Activated CD4-positive, alpha-beta memory T cell treated with anti-CD3 and anti-CD28 coated beads, Interleukin-2, amount 10 ng/mL, durations not matched to agents 7 days and 5 days (primary cell): ENCODE measurements around the gene TNK2. TPM values are rescaled to one million over a fixed set of nuclear protein-coding genes. Genes with fewer than 3 reads are reported as not detected.
A peak's percentile ranks its signal among the peaks of the same experiment; 100 is the strongest.
"Not testable (repeated sequence)": the region's sequence is repeated elsewhere in the genome, so short reads cannot be mapped to it uniquely, and the experiment has no call there.

Experiments
- CTCF ChIA-PET: fragments of 350-600 bp; sonication (Branson Sonifier 250); formaldehyde crosslinking; loops from one replicate; lab custom pipeline; 2021; ENCODE audit warnings: antibody characterized with exemption, inconsistent platforms; lab: Charles Lee
- POLR2A ChIA-PET: fragments of 350-600 bp; sonication (Branson Sonifier 250); formaldehyde crosslinking; loops from one replicate; lab custom pipeline; 2021; ENCODE audit warnings: antibody characterized with exemption; lab: Charles Lee
- DNase-seq: peaks from one replicate; pipeline ENCODE4 v3.0.0-alpha.2; 2020
- H3K27ac Mint-ChIP-seq: one replicate; pipeline ENCODE4 v1.8.0; 2021; ENCODE audit warnings: mild to moderate bottlenecking, mixed read lengths
- H3K27me3 Mint-ChIP-seq: one replicate; pipeline ENCODE4 v1.8.0; 2021; ENCODE audit warnings: mixed read lengths
- H3K36me3 Mint-ChIP-seq: one replicate; pipeline ENCODE4 v1.8.0; 2021; ENCODE audit warnings: low read depth, mixed read lengths
- H3K4me1 Mint-ChIP-seq: one replicate; pipeline ENCODE4 v1.8.0; 2021; ENCODE audit warnings: mixed read lengths
- H3K4me3 Mint-ChIP-seq: one replicate; pipeline ENCODE4 v1.8.0; 2021; ENCODE audit warnings: mild to moderate bottlenecking, mixed read lengths
- H3K9me3 Mint-ChIP-seq: one replicate; pipeline ENCODE4 v1.8.0; 2021; ENCODE audit warnings: mixed read lengths
- total RNA-seq, 2 experiments: library from RNA; stranded (reverse); gene quantifications; one replicate each; pipeline ENCODE4 v1.2.3, GENCODE V29; 2021

TNK2 gene
- total RNA-seq, 2 experiments from 2014 or later, result 113 to 115 TPM

GRCh38 chr3:195868336-195868865, 40.0 kb downstream of the TNK2 start:
- DNase-seq, result no peak
- ChIA-PET CTCF (no interaction called here), POLR2A (no interaction called here)
- Mint-ChIP-seq H3K9me3 (no peaks in the 10 kb centered on the region), H3K36me3 (peaks cover 6% of the 10 kb centered on the region), H3K27ac (no peak overlapping the region), H3K27me3 (no peaks in the 10 kb centered on the region), H3K4me1 (no peaks in the 10 kb centered on the region), H3K4me3 (no peak overlapping the region)

GRCh38 chr3:195867631-195868335, 40.6 kb downstream of the TNK2 start:
- Mint-ChIP-seq H3K4me3 (no peak overlapping the region), H3K36me3 (peaks cover 6% of the 10 kb centered on the region), H3K4me1 (no peaks in the 10 kb centered on the region), H3K27me3 (no peaks in the 10 kb centered on the region), H3K27ac (no peak overlapping the region), H3K9me3 (no peaks in the 10 kb centered on the region)
- POLR2A ChIA-PET, result no interaction called here
- DNase-seq, result no peak
- CTCF ChIA-PET, result no interaction called here

GRCh38 chr3:195866686-195867511, 41.5 kb downstream of the TNK2 start:
- H3K4me1 Mint-ChIP-seq, result no peaks in the 10 kb centered on the region
- ChIA-PET CTCF (no interaction called here), POLR2A (interaction anchor here (1.1 kb wide), 1 partner anchor 41 kb away, joined by 3 read pairs; no protein-coding TSS in a partner anchor)
- no peak overlapping the region for H3K27ac Mint-ChIP-seq
- H3K36me3 Mint-ChIP-seq, result peaks cover 6% of the 10 kb centered on the region
- no peak for DNase-seq
- no peak overlapping the region for H3K4me3 Mint-ChIP-seq
- H3K9me3 Mint-ChIP-seq, result no peaks in the 10 kb centered on the region
- H3K27me3 Mint-ChIP-seq, result no peaks in the 10 kb centered on the region

GRCh38 chr3:195865752-195866151, 42.6 kb downstream of the TNK2 start:
- Mint-ChIP-seq H3K4me3 (no peak overlapping the region), H3K27ac (no peak overlapping the region), H3K9me3 (no peaks in the 10 kb centered on the region), H3K36me3 (peaks cover 9% of the 10 kb centered on the region), H3K4me1 (no peaks in the 10 kb centered on the region), H3K27me3 (no peaks in the 10 kb centered on the region)
- POLR2A ChIA-PET, result interaction anchor here (1.1 kb wide), 1 partner anchor 42 kb away, joined by 3 read pairs; no protein-coding TSS in a partner anchor
- CTCF ChIA-PET, result no interaction called here
- DNase-seq, result no peak

GRCh38 chr3:195863121-195864061, 45.0 kb downstream of the TNK2 start:
- Mint-ChIP-seq H3K4me1 (peaks cover 6% of the 10 kb centered on the region), H3K36me3 (peaks cover 9% of the 10 kb centered on the region), H3K4me3 (no peak overlapping the region), H3K27ac (no peak overlapping the region), H3K9me3 (no peaks in the 10 kb centered on the region), H3K27me3 (peaks cover 5% of the 10 kb centered on the region)
- DNase-seq, result peak; percentile 65
- ChIA-PET POLR2A (interaction anchor here (1.0 to 1.5 kb wide), 2 partner anchors 31 to 45 kb away, joined by 4 read pairs; partner anchors contain the start of gene TNK2), CTCF (interaction anchor here (0.8 to 1.6 kb wide), 6 partner anchors 28 to 264 kb away, joined by 3 to 11 read pairs (median 4); partner anchors contain the start of gene TNK2)

- H3K27ac Mint-ChIP-seq, H3K36me3 Mint-ChIP-seq, H3K4me3 Mint-ChIP-seq, H3K27me3 Mint-ChIP-seq, DNase-seq, H3K4me1 Mint-ChIP-seq, H3K9me3 Mint-ChIP-seq: not testable (repeated sequence)
- CTCF ChIA-PET, result interaction anchor here (1.5 to 2.1 kb wide), 6 partner anchors 12 to 58 kb away, joined by 3 to 22 read pairs (median 11); partner anchors contain the start of gene TNK2
- POLR2A ChIA-PET, result interaction anchor here (4.0 kb wide), 1 partner anchor 33 kb away, joined by 21 read pairs; no protein-coding TSS in a partner anchor
These were observed 46.0 kb downstream of the TNK2 start for GRCh38 chr3:195862318-195862717.

GRCh38 chr3:195860456-195860855, 47.9 kb downstream of the TNK2 start:
- Mint-ChIP-seq H3K27ac (no peak overlapping the region), H3K9me3 (no peaks in the 10 kb centered on the region), H3K4me1 (peaks cover 6% of the 10 kb centered on the region), H3K36me3 (peaks cover 7% of the 10 kb centered on the region), H3K4me3 (no peak overlapping the region), H3K27me3 (peaks cover 5% of the 10 kb centered on the region)
- POLR2A ChIA-PET, result interaction anchor here (4.0 kb wide), 1 partner anchor 34 kb away, joined by 21 read pairs; no protein-coding TSS in a partner anchor
- no peak for DNase-seq
- CTCF ChIA-PET, result interaction anchor here (0.8 to 2.1 kb wide), 7 partner anchors 8 to 60 kb away, joined by 4 to 22 read pairs (median 6); partner anchors contain the start of gene TNK2

- H3K27me3 Mint-ChIP-seq, result peaks cover 5% of the 10 kb centered on the region
- H3K27ac Mint-ChIP-seq, result no peak overlapping the region
- no peak for DNase-seq
- ChIA-PET CTCF (interaction anchor here (0.6 to 4.8 kb wide), 24 partner anchors 8 to 123 kb away, joined by 3 to 61 read pairs (median 3); partner anchors contain the start of gene TNK2), POLR2A (interaction anchor here (0.9 to 4.0 kb wide), 3 partner anchors 35 to 55 kb away, joined by 3 to 21 read pairs (median 9); no protein-coding TSS in a partner anchor)
- H3K9me3 Mint-ChIP-seq, result no peaks in the 10 kb centered on the region
- H3K36me3 Mint-ChIP-seq, result peaks cover 5% of the 10 kb centered on the region
- H3K4me3 Mint-ChIP-seq, result no peak overlapping the region
- H3K4me1 Mint-ChIP-seq, result peaks cover 6% of the 10 kb centered on the region
These were observed 48.4 kb downstream of the TNK2 start for GRCh38 chr3:195859846-195860411.

- H3K27ac Mint-ChIP-seq, result no peak overlapping the region
- H3K4me3 Mint-ChIP-seq, result no peak overlapping the region
- H3K27me3 Mint-ChIP-seq, result peaks cover 5% of the 10 kb centered on the region
- no peaks in the 10 kb centered on the region for H3K9me3 Mint-ChIP-seq
- peaks cover 4% of the 10 kb centered on the region for H3K36me3 Mint-ChIP-seq
- ChIA-PET CTCF (interaction anchor here (0.6 to 4.8 kb wide), 22 partner anchors 9 to 122 kb away, joined by 3 to 61 read pairs (median 3); partner anchors contain the start of gene TNK2), POLR2A (interaction anchor here (0.9 to 4.0 kb wide), 3 partner anchors 36 to 56 kb away, joined by 3 to 21 read pairs (median 9); no protein-coding TSS in a partner anchor)
- peaks cover 6% of the 10 kb centered on the region for H3K4me1 Mint-ChIP-seq
- DNase-seq, result peak; percentile 76
These were observed 49.1 kb downstream of the TNK2 start for GRCh38 chr3:195859061-195859845.

GRCh38 chr3:195856410-195857084, 51.8 kb downstream of the TNK2 start:
- POLR2A ChIA-PET, result interaction anchor here (1.3 kb wide), 1 partner anchor 52 kb away, joined by 3 read pairs; the partner anchor contains the start of gene TNK2
- Mint-ChIP-seq H3K27me3 (peaks cover 5% of the 10 kb centered on the region), H3K27ac (no peak overlapping the region), H3K4me3 (no peak overlapping the region), H3K36me3 (peaks cover 3% of the 10 kb centered on the region), H3K9me3 (no peaks in the 10 kb centered on the region), H3K4me1 (peaks cover 6% of the 10 kb centered on the region)
- CTCF ChIA-PET, result interaction anchor here (0.6 to 4.8 kb wide), 4 partner anchors 38 to 115 kb away, joined by 3 to 61 read pairs (median 32); no protein-coding TSS in a partner anchor
- no peak for DNase-seq
